ENCODE data around the gene ELP1.
A peak's percentile ranks its signal among the peaks of the same experiment; 100 is the strongest.

The ELP1 gene

DNA sequence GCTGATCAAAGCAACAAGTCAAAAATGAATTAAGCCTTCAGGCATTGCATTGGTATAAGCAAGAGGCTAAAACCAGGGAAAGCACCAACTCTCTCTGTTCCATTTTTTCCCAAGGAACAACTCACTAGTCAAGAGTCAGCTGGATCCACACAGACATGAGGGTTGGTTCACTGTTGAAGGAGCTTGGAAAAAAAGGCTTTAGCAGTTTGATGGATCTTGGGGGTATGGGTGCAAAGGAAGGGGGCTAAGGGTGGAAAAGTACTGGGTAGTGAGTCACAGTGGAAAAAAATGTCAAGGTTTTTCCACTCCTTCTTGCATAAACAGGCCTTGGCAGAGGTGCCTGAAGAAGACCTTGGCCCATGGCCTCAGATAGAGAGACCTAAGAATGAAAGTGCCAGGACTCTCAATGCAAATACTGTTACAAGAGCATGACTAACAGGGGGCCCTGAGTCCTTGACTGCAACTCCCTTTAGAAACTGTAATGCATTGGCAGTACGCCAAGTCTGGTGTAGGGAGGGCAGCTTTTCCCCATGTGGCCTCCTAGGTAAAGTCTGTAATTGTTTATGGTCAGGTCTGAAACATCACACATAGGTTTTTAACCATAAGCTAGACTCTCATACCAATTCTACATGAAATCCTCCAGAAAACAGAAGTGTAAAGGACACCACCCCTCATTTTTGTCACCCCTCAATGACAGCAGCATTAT, 48.1 kb downstream of the ELP1 start:
- H3K9me3 ChIP-seq (replicated peaks; ENCODE audit: insufficient read depth, low read length), result no peaks in the 10 kb centered on the region
- no peaks in the 10 kb centered on the region for H3K79me2 ChIP-seq (ENCODE audit: low read length)
- H3K4me3 ChIP-seq (ENCODE audit: low read length), result no peak overlapping the region
- peak; percentile 92 for DNase-seq
- no peak overlapping the region for H3K9ac ChIP-seq (ENCODE audit: low read length)
- no peaks in the 10 kb centered on the region; the same call in 1 of the 2 replicates for H3F3A ChIP-seq (ENCODE audit: insufficient read depth, low read length)
- H3K9me2 ChIP-seq (replicated peaks; ENCODE audit: insufficient read depth, low read length), result no peaks in the 10 kb centered on the region
- H2AFZ ChIP-seq (ENCODE audit: low read length), result no peak overlapping the region
- TF ChIP-seq EZH2 (optimal IDR thresholded peaks at IDR 0.05; ENCODE audit: low read depth, low read length) (no peak), EZH2phosphoT487 (IDR thresholded peaks at IDR 0.05; ENCODE audit: low read length) (no peak), CTCF (IDR thresholded peaks at IDR 0.05; ENCODE audit: low read length) (no peak)
- no peaks in the 10 kb centered on the region; the same call in 1 of the 2 replicates for H3K36me3 ChIP-seq (replicated peaks; ENCODE audit: insufficient read depth, low read length)
- no peaks in the 10 kb centered on the region for H3K27me3 ChIP-seq (replicated peaks; ENCODE audit: insufficient read depth, low read length)
- no peak overlapping the region for H3K27ac ChIP-seq (ENCODE audit: low read length)
- peaks cover 19% of the 10 kb centered on the region for H3K4me1 ChIP-seq (ENCODE audit: low read length)
- no peak overlapping the region for H3K4me2 ChIP-seq (ENCODE audit: low read depth, low read length)
- H4K20me1 ChIP-seq (ENCODE audit: insufficient read depth, low read length), result no peaks in the 10 kb centered on the region

GRCh38 chr9:108884701-108885100, 49.2 kb downstream of the ELP1 start:
- no peak overlapping the region for H3K27ac ChIP-seq (ENCODE audit: low read length)
- no peak for DNase-seq
- no peak overlapping the region for H3K4me2 ChIP-seq (ENCODE audit: low read depth, low read length)
- H3K4me3 ChIP-seq (ENCODE audit: low read length), result no peak overlapping the region
- H3F3A ChIP-seq (ENCODE audit: insufficient read depth, low read length), result no peaks in the 10 kb centered on the region
- H3K27me3 ChIP-seq (replicated peaks; ENCODE audit: insufficient read depth, low read length), result no peaks in the 10 kb centered on the region
- TF ChIP-seq EZH2phosphoT487 (IDR thresholded peaks at IDR 0.05; ENCODE audit: low read length), result no peak
- TF ChIP-seq CTCF (IDR thresholded peaks at IDR 0.05; ENCODE audit: low read length), result no peak
- no peaks in the 10 kb centered on the region for H3K9me2 ChIP-seq (replicated peaks; ENCODE audit: insufficient read depth, low read length)
- no peaks in the 10 kb centered on the region for H4K20me1 ChIP-seq (ENCODE audit: insufficient read depth, low read length)
- no peaks in the 10 kb centered on the region for H3K9me3 ChIP-seq (replicated peaks; ENCODE audit: insufficient read depth, low read length)
- no peaks in the 10 kb centered on the region; the same call in 1 of the 2 replicates for H3K36me3 ChIP-seq (replicated peaks; ENCODE audit: insufficient read depth, low read length)
- no peak overlapping the region for H2AFZ ChIP-seq (ENCODE audit: low read length)
- H3K4me1 ChIP-seq (ENCODE audit: low read length), result peaks cover 15% of the 10 kb centered on the region
- no peaks in the 10 kb centered on the region for H3K79me2 ChIP-seq (ENCODE audit: low read length)
- no peak overlapping the region for H3K9ac ChIP-seq (ENCODE audit: low read length)

- no peaks in the 10 kb centered on the region; the same call in 1 of the 2 replicates for H3K36me3 ChIP-seq (replicated peaks; ENCODE audit: insufficient read depth, low read length)
- H3K9me3 ChIP-seq (replicated peaks; ENCODE audit: insufficient read depth, low read length), result no peaks in the 10 kb centered on the region
- H3K4me1 ChIP-seq (ENCODE audit: low read length), result peaks cover 11% of the 10 kb centered on the region
- H3F3A ChIP-seq (ENCODE audit: insufficient read depth, low read length), result no peaks in the 10 kb centered on the region
- no peak overlapping the region for H3K27ac ChIP-seq (ENCODE audit: low read length)
- H3K79me2 ChIP-seq (ENCODE audit: low read length), result no peaks in the 10 kb centered on the region
- H3K4me3 ChIP-seq (ENCODE audit: low read length), result no peak overlapping the region
- H3K9ac ChIP-seq (ENCODE audit: low read length), result no peak overlapping the region
- no peak for TF ChIP-seq EZH2phosphoT487 (IDR thresholded peaks at IDR 0.05; ENCODE audit: low read length)
- TF ChIP-seq EZH2 (optimal IDR thresholded peaks at IDR 0.05; ENCODE audit: low read depth, low read length), result no peak
- no peak for TF ChIP-seq CTCF (IDR thresholded peaks at IDR 0.05; ENCODE audit: low read length)
- no peak overlapping the region for H2AFZ ChIP-seq (ENCODE audit: low read length)
- no peaks in the 10 kb centered on the region for H4K20me1 ChIP-seq (ENCODE audit: insufficient read depth, low read length)
- no peak for DNase-seq
- no peak overlapping the region for H3K4me2 ChIP-seq (ENCODE audit: low read depth, low read length)
- no peaks in the 10 kb centered on the region for H3K9me2 ChIP-seq (replicated peaks; ENCODE audit: insufficient read depth, low read length)
- H3K27me3 ChIP-seq (replicated peaks; ENCODE audit: insufficient read depth, low read length), result no peaks in the 10 kb centered on the region
Observed at GRCh38 chr9:108883085-108883484, 50.8 kb downstream of the ELP1 start.
